Measurements from ENCODE around the gene DMRTB1. TPM values are rescaled to one million over a fixed set of nuclear protein-coding genes. Genes with fewer than 3 reads are reported as not detected.

Gene DMRTB1
- total and polyA plus RNA-seq, 2 of the 8 experiments (the other 6 are each of a cell fraction or from before 2014, with no cell fraction given), result 0.06 to 0.35 TPM

DNA sequence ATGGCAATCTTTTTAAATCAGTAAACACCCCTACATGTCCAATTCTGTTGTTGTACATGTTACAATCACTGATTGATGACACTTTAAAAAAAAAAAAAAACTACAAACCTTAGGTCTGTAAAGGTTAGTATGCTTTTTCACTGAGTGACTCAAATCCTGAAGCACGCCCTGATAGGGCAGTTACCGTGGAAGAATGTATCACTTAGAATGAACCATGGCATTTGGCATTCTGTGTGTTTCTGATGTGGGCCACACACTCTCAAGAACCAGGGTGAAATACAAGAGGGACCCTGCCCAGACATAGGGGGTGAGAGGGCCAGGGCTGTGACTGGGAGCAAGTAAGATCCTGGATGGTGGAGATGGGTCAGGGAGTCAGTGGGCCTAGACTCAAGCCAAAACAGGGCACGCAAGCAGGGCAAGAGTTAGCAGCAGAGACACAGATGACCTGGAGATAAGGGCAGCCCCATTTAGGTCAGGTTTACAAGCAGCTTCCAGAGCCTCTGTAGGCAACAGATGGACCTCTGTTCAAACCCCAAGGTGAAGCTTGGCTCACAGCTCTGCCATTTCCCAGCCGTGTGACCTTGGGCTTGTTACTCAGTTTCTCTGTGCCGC, 47.6 kb upstream of the DMRTB1 start:
- Histone ChIP-seq H2AK5ac (ENCODE audit: low read depth, low read length) (no peak overlapping the region), H4K91ac (replicated peaks; ENCODE audit: insufficient read length, low read length) (no peak overlapping the region), H3K9me3 (ENCODE audit: insufficient read depth in 2 of 2, low read depth in 1 of 2, low read length in 1 of 2) (no peaks in the 10 kb centered on the region; a peak in 1 of 4 replicates), H4K8ac (ENCODE audit: extremely low read depth, insufficient read depth, low read length) (no peak overlapping the region), H2BK5ac (ENCODE audit: low read depth, low read length) (no peak overlapping the region), H3K4me1 (replicated peaks in 1 of 4; ENCODE audit: control insufficient read depth in 3 of 4, insufficient read depth in 4 of 4, low read length in 3 of 4) (peaks cover 0 to 15% (median 4%) of the 10 kb centered on the region in 4 experiments; a peak in 5 of 7 replicates), H3K4ac (replicated peaks; ENCODE audit: insufficient read length, low read depth, low read length) (no peak overlapping the region), H3K18ac (ENCODE audit: extremely low read depth, low read length) (no peak overlapping the region), H2AFZ (ENCODE audit: low read length) (no peak overlapping the region), H2BK12ac (ENCODE audit: low read depth, low read length) (peak overlapping the region; percentile 76; the same call in 1 of the 2 replicates), H3K36me3 (ENCODE audit: control insufficient read depth in 2 of 4, insufficient read depth in 4 of 4, low read length in 3 of 4) (no peaks in the 10 kb centered on the region), H3K4me2 (ENCODE audit: insufficient read depth in 1 of 2, low read depth in 2 of 2, low read length in 2 of 2) (no peak overlapping the region), H3K4me3 (ENCODE audit: extremely low read depth in 1 of 4, insufficient read depth in 2 of 4, low read depth in 3 of 4, low read length in 4 of 4) (no peak overlapping the region), H4K5ac (ENCODE audit: insufficient read length, low read depth, low read length) (no peak overlapping the region), H3K79me2 (ENCODE audit: control insufficient read depth in 1 of 2, insufficient read depth in 2 of 2, low read length in 2 of 2) (no peaks in the 10 kb centered on the region), H3K14ac (ENCODE audit: insufficient read length) (no peak overlapping the region), H2BK20ac (ENCODE audit: low read length) (0 out of 2 replicates have a peak overlapping the region, but pooled peaks have one; percentile 74), H2BK15ac (ENCODE audit: low read length) (no peak overlapping the region), H3K79me1 (ENCODE audit: low read depth, low read length) (no peaks in the 10 kb centered on the region; the same call in 1 of the 2 replicates), H3K27me3 (replicated peaks in 1 of 4; ENCODE audit: control insufficient read depth in 3 of 4, extremely low read depth in 1 of 4, insufficient read depth in 3 of 4, low read length in 3 of 4) (no peaks in the 10 kb centered on the region; a peak in 3 of 7 replicates), H3K23me2 (ENCODE audit: low read depth, low read length) (no peaks in the 10 kb centered on the region; the same call in 1 of the 2 replicates), H3K56ac (replicated peaks; ENCODE audit: insufficient read length, low read depth, low read length) (no peak overlapping the region), H3K27ac (ENCODE audit: low read depth, low read length) (no peak overlapping the region), H2BK120ac (replicated peaks; ENCODE audit: low read depth, low read length) (no peak overlapping the region), H4K20me1 (replicated peaks in 1 of 2; ENCODE audit: control insufficient read depth in 1 of 2, insufficient read depth in 2 of 2, low read length in 2 of 2) (no peaks in the 10 kb centered on the region), H3K9ac (replicated peaks in 1 of 4; ENCODE audit: extremely low read depth in 1 of 4, low read depth in 3 of 4, low read length in 3 of 4) (no peak overlapping the region), H3K23ac (ENCODE audit: insufficient read length) (no peak overlapping the region)
- ChIA-PET POLR2A (ENCODE audit: partially characterized antibody) (no interaction called here), CTCF (ENCODE audit: partially characterized antibody) (interaction anchor here (0.8 to 3.1 kb wide), 2 partner anchors 9 to 18 kb away, joined by 3 to 10 read pairs; no protein-coding TSS in a partner anchor)
- FAIRE-seq (no peak), DNase-seq (ENCODE audit: low read depth in 1 of 2, low spot score in 2 of 2) (peak in 1 of 2 experiments; percentile 32)
- TF ChIP-seq RNF2 (IDR thresholded peaks at IDR 0.05; ENCODE audit: borderline replicate concordance, low read depth, low read length, missing control alignments, poor library complexity, severe bottlenecking), result no peak
- TF ChIP-seq TBP (IDR thresholded peaks at IDR 0.05; ENCODE audit: low read depth, low read length), result no peak
- TF ChIP-seq SUZ12 (IDR thresholded peaks at IDR 0.05; ENCODE audit: low read length), result no peak
- TF ChIP-seq, protein P1, sequence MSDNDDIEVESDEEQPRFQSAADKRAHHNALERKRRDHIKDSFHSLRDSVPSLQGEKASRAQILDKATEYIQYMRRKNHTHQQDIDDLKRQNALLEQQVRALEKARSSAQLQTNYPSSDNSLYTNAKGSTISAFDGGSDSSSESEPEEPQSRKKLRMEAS (IDR thresholded peaks at IDR 0.05), result no peak
- WGBS, 2 experiments (ENCODE audit: extremely low coverage in 1 of 2, insufficient coverage in 1 of 2, insufficient read length in 1 of 2, insufficient replicate concordance in 2 of 2, low coverage in 1 of 2, low lambda C conversion rate in 2 of 2, missing lambda C conversion rate in 1 of 2), result 93% methylated on average over 5 of the region's 5 CpGs; no CpG with 5 or more reads in 1 of the 2 experiments
